ENCODE results near the gene FAF1.
"Not testable (repeated sequence)": the region's sequence is repeated elsewhere in the genome, so short reads cannot be mapped to it uniquely, and the experiment has no call there.

Gene FAF1

GRCh38 chr1:50727578-50727977 lies 232.5 kb downstream of the FAF1 start:
- H3K27ac ChIP-seq (ENCODE audit: low read depth, low read length); H3K9ac ChIP-seq (ENCODE audit: low read depth, low read length); H3K36me3 ChIP-seq (ENCODE audit: control insufficient read depth, insufficient read depth, low read length); H3K27me3 ChIP-seq (ENCODE audit: control insufficient read depth, insufficient read depth, low read length); H3K4me3 ChIP-seq (ENCODE audit: low read depth, low read length); H3K4me1 ChIP-seq (ENCODE audit: control insufficient read depth, insufficient read depth, low read length); H3K9me3 ChIP-seq (ENCODE audit: control insufficient read depth, insufficient read depth, low read length): not testable (repeated sequence)

GRCh38 chr1:50724626-50725286 lies 235.3 kb downstream of the FAF1 start:
- H3K27ac ChIP-seq (ENCODE audit: low read depth, low read length) = no peak overlapping the region

DNA sequence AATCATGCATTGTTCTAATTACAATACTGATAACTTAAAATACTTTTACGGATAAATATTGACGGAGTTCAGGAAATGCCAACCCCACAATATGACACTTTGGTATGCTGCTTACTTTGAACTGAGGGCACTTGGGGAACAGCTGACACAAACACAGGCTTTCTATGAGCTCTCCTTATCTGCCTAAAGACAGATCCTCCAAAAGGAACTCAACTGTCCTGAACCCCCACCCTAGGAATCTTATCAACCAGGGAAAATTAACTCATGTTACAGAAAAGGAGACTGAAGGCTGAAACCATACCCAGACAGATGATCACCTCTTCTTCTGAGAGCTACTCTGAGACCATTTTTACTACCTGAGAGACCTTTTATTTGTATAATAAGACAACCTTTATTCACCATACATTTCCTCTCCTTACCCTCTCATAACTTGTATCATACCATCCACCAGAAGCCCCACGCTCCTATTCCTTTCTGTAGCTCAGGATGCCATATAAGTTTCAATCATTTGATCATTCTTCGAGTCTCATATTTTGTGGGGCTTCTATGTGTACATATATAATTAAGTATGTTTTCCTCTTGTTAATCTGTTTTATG lies 239.5 kb downstream of the FAF1 start:
- no peak overlapping the region for H3K9ac ChIP-seq (ENCODE audit: low read depth, low read length)
- no peaks in the 10 kb centered on the region for H3K36me3 ChIP-seq (ENCODE audit: control insufficient read depth, insufficient read depth, low read length)
- H3K9me3 ChIP-seq (ENCODE audit: control insufficient read depth, insufficient read depth, low read length) = no peaks in the 10 kb centered on the region
- H3K27ac ChIP-seq (ENCODE audit: low read depth, low read length) = no peak overlapping the region
- H3K27me3 ChIP-seq (ENCODE audit: control insufficient read depth, insufficient read depth, low read length) = no peaks in the 10 kb centered on the region
- no peak overlapping the region for H3K4me3 ChIP-seq (ENCODE audit: low read depth, low read length)
- H3K4me1 ChIP-seq (ENCODE audit: control insufficient read depth, insufficient read depth, low read length) = peaks cover 11% of the 10 kb centered on the region

More at GRCh38 chr1:50724626-50725286, 235.3 kb downstream of the FAF1 start:
- Histone ChIP-seq H3K27me3 (ENCODE audit: control insufficient read depth, insufficient read depth, low read length) (no peaks in the 10 kb centered on the region), H3K9ac (ENCODE audit: low read depth, low read length) (no peak overlapping the region), H3K4me1 (ENCODE audit: control insufficient read depth, insufficient read depth, low read length) (no peaks in the 10 kb centered on the region), H3K36me3 (ENCODE audit: control insufficient read depth, insufficient read depth, low read length) (no peaks in the 10 kb centered on the region), H3K4me3 (ENCODE audit: low read depth, low read length) (no peak overlapping the region), H3K9me3 (ENCODE audit: control insufficient read depth, insufficient read depth, low read length) (no peaks in the 10 kb centered on the region)

GRCh38 chr1:50719126-50719525 lies 240.9 kb downstream of the FAF1 start:
- Histone ChIP-seq H3K4me1 (ENCODE audit: control insufficient read depth, insufficient read depth, low read length) (peaks cover 11% of the 10 kb centered on the region), H3K36me3 (ENCODE audit: control insufficient read depth, insufficient read depth, low read length) (no peaks in the 10 kb centered on the region), H3K9me3 (ENCODE audit: control insufficient read depth, insufficient read depth, low read length) (no peaks in the 10 kb centered on the region), H3K27ac (ENCODE audit: low read depth, low read length) (no peak overlapping the region), H3K9ac (ENCODE audit: low read depth, low read length) (no peak overlapping the region), H3K4me3 (ENCODE audit: low read depth, low read length) (no peak overlapping the region), H3K27me3 (ENCODE audit: control insufficient read depth, insufficient read depth, low read length) (no peaks in the 10 kb centered on the region)

DNA sequence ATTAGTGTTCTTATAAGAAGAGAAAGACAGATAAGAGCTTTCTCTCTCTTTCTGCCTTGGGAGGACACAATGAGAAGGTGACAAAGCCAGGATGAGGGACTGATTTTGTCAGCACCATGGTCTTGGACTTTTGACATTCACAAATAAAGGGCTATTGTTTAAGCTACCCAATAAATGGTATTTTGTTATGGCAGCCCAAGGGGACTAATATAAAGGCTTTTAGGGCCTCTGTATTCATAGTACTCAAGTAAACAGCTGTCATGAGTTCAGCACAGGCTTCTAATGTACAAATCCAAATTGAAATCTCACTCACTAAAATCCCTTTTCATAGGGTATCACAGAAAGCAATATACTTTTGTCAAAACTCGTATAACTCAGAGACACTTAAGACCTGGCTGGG lies 242.7 kb downstream of the FAF1 start:
- peaks cover 11% of the 10 kb centered on the region for H3K4me1 ChIP-seq (ENCODE audit: control insufficient read depth, insufficient read depth, low read length)
- H3K27me3 ChIP-seq (ENCODE audit: control insufficient read depth, insufficient read depth, low read length) = no peaks in the 10 kb centered on the region

DNA sequence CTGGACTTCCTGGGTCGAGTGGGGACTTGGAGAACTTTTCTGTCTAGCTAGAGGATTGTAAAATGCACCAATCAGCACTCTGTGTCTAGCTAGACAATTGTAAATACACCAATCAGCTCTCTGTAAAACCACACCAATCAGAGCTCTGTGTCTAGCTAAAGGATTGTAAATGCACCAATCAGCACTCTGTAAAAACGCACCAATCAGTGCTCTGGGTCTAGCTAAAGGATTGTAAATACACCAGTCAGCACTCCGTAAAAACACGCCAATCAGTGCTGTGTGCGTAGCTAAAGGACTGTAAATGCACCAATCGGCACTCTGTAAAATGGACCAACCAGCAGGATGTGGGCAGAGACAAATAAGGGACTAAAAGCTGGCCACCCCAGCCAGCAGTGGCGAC lies 243.6 kb downstream of the FAF1 start:
- not testable (repeated sequence) for H3K4me3 ChIP-seq (ENCODE audit: low read depth, low read length); H3K27ac ChIP-seq (ENCODE audit: low read depth, low read length); H3K27me3 ChIP-seq (ENCODE audit: control insufficient read depth, insufficient read depth, low read length); H3K36me3 ChIP-seq (ENCODE audit: control insufficient read depth, insufficient read depth, low read length); H3K9me3 ChIP-seq (ENCODE audit: control insufficient read depth, insufficient read depth, low read length); H3K9ac ChIP-seq (ENCODE audit: low read depth, low read length)
- peaks cover 11% of the 10 kb centered on the region for H3K4me1 ChIP-seq (ENCODE audit: control insufficient read depth, insufficient read depth, low read length)

More for the DNA sequence above, 242.7 kb downstream of the FAF1 start:
- no peaks in the 10 kb centered on the region for H3K9me3 ChIP-seq (ENCODE audit: control insufficient read depth, insufficient read depth, low read length)
- H3K9ac ChIP-seq (ENCODE audit: low read depth, low read length) = no peak overlapping the region
- no peak overlapping the region for H3K27ac ChIP-seq (ENCODE audit: low read depth, low read length)
- H3K36me3 ChIP-seq (ENCODE audit: control insufficient read depth, insufficient read depth, low read length) = no peaks in the 10 kb centered on the region
- no peak overlapping the region for H3K4me3 ChIP-seq (ENCODE audit: low read depth, low read length)

DNA sequence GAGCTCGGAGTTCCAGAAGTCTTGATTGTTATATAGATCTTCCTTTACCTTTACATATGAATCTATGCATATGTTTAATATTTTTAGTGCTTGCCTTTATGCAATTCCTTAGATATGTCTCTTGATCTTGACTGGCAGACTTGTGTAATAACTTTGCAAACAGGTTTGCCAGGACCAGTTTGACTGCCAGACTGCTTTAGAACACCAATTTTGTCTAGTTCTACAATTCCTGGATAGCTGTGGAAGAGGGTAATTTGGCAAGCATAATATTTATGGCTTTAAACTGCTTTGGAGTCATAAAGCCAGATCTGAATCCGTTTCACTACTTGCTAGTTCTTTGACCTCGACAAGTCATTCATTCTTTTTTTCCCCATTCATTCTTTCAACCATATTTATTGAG lies 250.0 kb downstream of the FAF1 start:
- H3K36me3 ChIP-seq (ENCODE audit: control insufficient read depth, insufficient read depth, low read length) = no peaks in the 10 kb centered on the region
- no peak overlapping the region for H3K4me3 ChIP-seq (ENCODE audit: low read depth, low read length)
- H3K27ac ChIP-seq (ENCODE audit: low read depth, low read length) = no peak overlapping the region
- H3K4me1 ChIP-seq (ENCODE audit: control insufficient read depth, insufficient read depth, low read length) = peaks cover 13% of the 10 kb centered on the region
- no peaks in the 10 kb centered on the region for H3K27me3 ChIP-seq (ENCODE audit: control insufficient read depth, insufficient read depth, low read length)
- H3K9ac ChIP-seq (ENCODE audit: low read depth, low read length) = no peak overlapping the region
- no peaks in the 10 kb centered on the region for H3K9me3 ChIP-seq (ENCODE audit: control insufficient read depth, insufficient read depth, low read length)

GRCh38 chr1:50707824-50708223 lies 252.2 kb downstream of the FAF1 start:
- Histone ChIP-seq H3K4me1 (ENCODE audit: control insufficient read depth, insufficient read depth, low read length) (peaks cover 34% of the 10 kb centered on the region), H3K4me3 (ENCODE audit: low read depth, low read length) (no peak overlapping the region), H3K36me3 (ENCODE audit: control insufficient read depth, insufficient read depth, low read length) (no peaks in the 10 kb centered on the region), H3K9ac (ENCODE audit: low read depth, low read length) (no peak overlapping the region), H3K27me3 (ENCODE audit: control insufficient read depth, insufficient read depth, low read length) (no peaks in the 10 kb centered on the region), H3K9me3 (ENCODE audit: control insufficient read depth, insufficient read depth, low read length) (no peaks in the 10 kb centered on the region), H3K27ac (ENCODE audit: low read depth, low read length) (no peak overlapping the region)

DNA sequence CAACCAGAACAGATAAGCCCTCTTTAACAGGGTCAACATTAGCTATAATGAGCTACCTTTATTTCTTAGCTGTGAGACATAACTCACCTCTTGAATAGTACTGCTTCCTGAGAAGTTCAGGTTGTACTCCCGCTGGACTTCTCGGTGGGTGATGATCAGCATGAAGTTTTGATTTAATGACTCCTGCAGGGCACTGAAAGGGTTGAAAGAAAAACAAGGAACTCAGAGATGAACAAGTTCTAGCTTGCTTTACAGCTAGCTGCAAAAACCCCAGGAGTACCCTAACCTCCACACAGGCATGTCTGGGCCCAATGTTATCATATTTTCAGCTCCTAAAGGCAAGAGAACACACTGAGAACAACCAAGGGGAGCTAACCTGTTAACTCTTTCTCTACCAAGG lies 254.4 kb downstream of the FAF1 start:
- no peak overlapping the region for H3K4me3 ChIP-seq (ENCODE audit: low read depth, low read length)
- H3K27me3 ChIP-seq (ENCODE audit: control insufficient read depth, insufficient read depth, low read length) = no peaks in the 10 kb centered on the region
- peaks cover 55% of the 10 kb centered on the region for H3K4me1 ChIP-seq (ENCODE audit: control insufficient read depth, insufficient read depth, low read length)
- peak overlapping the region; percentile 61 for H3K27ac ChIP-seq (ENCODE audit: low read depth, low read length)
- no peak overlapping the region for H3K9ac ChIP-seq (ENCODE audit: low read depth, low read length)
- no peaks in the 10 kb centered on the region for H3K36me3 ChIP-seq (ENCODE audit: control insufficient read depth, insufficient read depth, low read length)
- H3K9me3 ChIP-seq (ENCODE audit: control insufficient read depth, insufficient read depth, low read length) = no peaks in the 10 kb centered on the region

DNA sequence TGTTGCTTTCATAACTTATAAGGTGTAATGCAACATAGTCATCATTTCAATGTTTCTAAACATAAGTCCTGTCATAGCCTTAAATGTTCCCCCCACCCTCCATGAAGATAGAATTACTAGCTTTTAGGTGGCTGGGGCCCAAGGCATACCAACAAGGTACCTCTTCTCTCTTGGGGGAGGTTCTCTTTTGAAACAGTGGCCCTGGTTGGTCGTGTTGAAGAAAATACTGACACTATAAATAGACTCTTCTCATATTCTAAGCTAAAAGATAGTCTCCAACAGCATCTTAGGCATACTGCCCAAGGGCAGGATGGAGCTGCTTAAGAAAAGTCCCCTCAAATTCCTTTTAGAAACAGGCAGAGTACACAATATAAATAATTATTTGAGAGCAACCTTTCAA lies 255.0 kb downstream of the FAF1 start:
- no peaks in the 10 kb centered on the region for H3K9me3 ChIP-seq (ENCODE audit: control insufficient read depth, insufficient read depth, low read length)
- H3K36me3 ChIP-seq (ENCODE audit: control insufficient read depth, insufficient read depth, low read length) = no peaks in the 10 kb centered on the region
- H3K4me1 ChIP-seq (ENCODE audit: control insufficient read depth, insufficient read depth, low read length) = peaks cover 59% of the 10 kb centered on the region
- no peak overlapping the region for H3K9ac ChIP-seq (ENCODE audit: low read depth, low read length)
- H3K27me3 ChIP-seq (ENCODE audit: control insufficient read depth, insufficient read depth, low read length) = no peaks in the 10 kb centered on the region
- H3K4me3 ChIP-seq (ENCODE audit: low read depth, low read length) = no peak overlapping the region
- no peak overlapping the region for H3K27ac ChIP-seq (ENCODE audit: low read depth, low read length)

GRCh38 chr1:50704126-50704525 lies 255.9 kb downstream of the FAF1 start:
- H3K4me3 ChIP-seq (ENCODE audit: low read depth, low read length) = no peak overlapping the region
- H3K9ac ChIP-seq (ENCODE audit: low read depth, low read length) = no peak overlapping the region
- no peaks in the 10 kb centered on the region for H3K27me3 ChIP-seq (ENCODE audit: control insufficient read depth, insufficient read depth, low read length)
- H3K36me3 ChIP-seq (ENCODE audit: control insufficient read depth, insufficient read depth, low read length) = no peaks in the 10 kb centered on the region
- H3K4me1 ChIP-seq (ENCODE audit: control insufficient read depth, insufficient read depth, low read length) = peaks cover 69% of the 10 kb centered on the region
- H3K9me3 ChIP-seq (ENCODE audit: control insufficient read depth, insufficient read depth, low read length) = no peaks in the 10 kb centered on the region
- H3K27ac ChIP-seq (ENCODE audit: low read depth, low read length) = no peak overlapping the region
